K562 (cell line): Measurements from ENCODE around the gene AKAP13. TPM values are rescaled to one million over a fixed set of nuclear protein-coding genes. Genes with fewer than 3 reads are reported as not detected.

ENCODE experiments used
- ATAC-seq: fragments of 200-7000 bp; cut with Tn5 transposase; 3 replicates; pipeline ENCODE4 v1.9.1; 2020; ENCODE audit warnings: moderate library complexity
- BruUV-seq: library from RNA; stranded (reverse); fragments of 400-500 nt; replicated peaks from 2 replicates; lab custom pipeline; 2021; lab: Mats Ljungman, UMichigan
- CTCF ChIA-PET: fragments of 300-600 bp; formaldehyde crosslinking; extraction: SDS; loops from one replicate; lab custom pipeline; 2021; ENCODE audit warnings: low intra/inter-chr PET ratio; lab: Yijun Ruan, JAX
- POLR2A ChIA-PET: fragments of 300-600, 350-650 bp; sonication (Branson Sonifier 250); formaldehyde crosslinking; extraction: SDS; loops from one replicate; lab custom pipeline; 2021; ENCODE audit warnings: antibody characterized with exemption, inconsistent platforms; lab: Yijun Ruan, JAX
- DNase-seq, 4 experiments: peaks; one replicate each; pipeline versions ENCODE4 v3.0.0 to v3.0.0-alpha.2; 2011 to 2018; ENCODE audit warnings: low spot score in 3 of 4, mixed read lengths in 3 of 4; ENCODE audit errors: extremely low read depth in 1 of 4
- FAIRE-seq: peaks from 2 replicates; lab custom pipeline; 2011; peaks lifted over from hg19 to GRCh38; lab: Jason Lieb, UNC
- H2AFZ ChIP-seq: 2 replicates; pipeline ENCODE4 v1.6.0; 2011; ENCODE audit warnings: low read depth, low read length, control low read depth, inconsistent platforms
- H3K27ac ChIP-seq: fragments of 200-600 bp; 3 replicates; pipeline ENCODE4 v1.8.0; 2011; ENCODE audit warnings: low read depth, mild to moderate bottlenecking, control low read depth, inconsistent platforms, low read length, moderate library complexity, mixed read lengths; ENCODE audit errors: extremely low read depth
- H3K27me3 ChIP-seq, 2 experiments: fragments of 300-600 bp in 1 of 2; 2 replicates in 1 of 2; 3 replicates in 1 of 2; pipeline versions ENCODE4 v1.6.0 to v1.8.0; 2011; ENCODE audit warnings: inconsistent platforms in 2 of 2, low read length in 2 of 2, mild to moderate bottlenecking in 1 of 2, mixed read lengths in 1 of 2, moderate library complexity in 1 of 2; ENCODE audit not compliant: control insufficient read depth in 2 of 2, insufficient read depth in 2 of 2
- H3K36me3 ChIP-seq: fragments of 300-600 bp; 3 replicates; pipeline ENCODE4 v1.8.0; 2011; ENCODE audit warnings: mild to moderate bottlenecking, low read length, inconsistent platforms; ENCODE audit not compliant: control insufficient read depth, insufficient read depth
- H3K4me1 ChIP-seq, 2 experiments: fragments of 200-600 bp in 1 of 2; replicated peaks in 1 of 2; 2 replicates in 1 of 2; 3 replicates in 1 of 2; pipeline versions ENCODE4 v1.5.1 to v1.8.0; 2011; ENCODE audit warnings: inconsistent platforms in 2 of 2, low read length in 2 of 2, mild to moderate bottlenecking in 1 of 2, mixed read lengths in 1 of 2, moderate library complexity in 1 of 2; ENCODE audit not compliant: control insufficient read depth in 2 of 2, insufficient read depth in 2 of 2
- H3K4me2 ChIP-seq: 2 replicates; pipeline ENCODE4 v1.6.1; 2011; ENCODE audit warnings: low read length, control low read depth, inconsistent platforms, mixed read lengths; ENCODE audit not compliant: insufficient read depth
- H3K4me3 ChIP-seq: fragments of 200-600 bp; sonication (generic), shearing (Covaris generic); 2 replicates; pipeline ENCODE4 v1.5.1; 2016; ENCODE audit warnings: control low read depth, inconsistent platforms
- H3K79me2 ChIP-seq: fragments of 200-600 bp; 3 replicates; pipeline ENCODE4 v1.8.0; 2011; ENCODE audit warnings: low read length, inconsistent platforms; ENCODE audit not compliant: control insufficient read depth, insufficient read depth
- H3K9ac ChIP-seq, 2 experiments: 2 replicates each; pipeline versions ENCODE4 v1.6.0 to v1.6.1; 2011; ENCODE audit warnings: low read depth in 2 of 2, low read length in 2 of 2, control low read depth in 1 of 2, inconsistent platforms in 1 of 2, mild to moderate bottlenecking in 1 of 2, mixed read lengths in 1 of 2; ENCODE audit not compliant: insufficient read depth in 1 of 2
- H3K9me1 ChIP-seq: one replicate; pipeline ENCODE4 v1.6.0; 2011; ENCODE audit warnings: inconsistent platforms, mild to moderate bottlenecking, low read length, moderate library complexity; ENCODE audit not compliant: control insufficient read depth, insufficient read depth
- H3K9me3 ChIP-seq: replicated peaks from 2 replicates; pipeline ENCODE4 v1.5.1; 2011; ENCODE audit warnings: low read depth, low read length, inconsistent platforms; ENCODE audit not compliant: control insufficient read depth, insufficient read depth
- H4K20me1 ChIP-seq: replicated peaks from 2 replicates; pipeline ENCODE4 v1.6.1; 2011; ENCODE audit warnings: low read length, inconsistent platforms, mixed read lengths; ENCODE audit not compliant: control insufficient read depth, insufficient read depth
- CEBPB ChIP-seq: fragments of 450-650 bp; IDR thresholded peaks from 2 replicates; pipeline ENCODE4 v1.6.1; 2016; ENCODE audit warnings: missing genetic modification characterization, missing compliant biosample characterization
- CEBPG ChIP-seq, 3 experiments: fragments of 200-800 bp in 1 of 3; sonication (Bioruptor generic) in 1 of 3; sonication (generic) in 1 of 3; formaldehyde crosslinking in 1 of 3; IDR thresholded peaks in 2 of 3; conservative IDR thresholded peaks in 1 of 3; 2 replicates each; pipeline versions ENCODE4 v1.6.1 to v1.8.0; 2016 to 2022; ENCODE audit warnings: missing compliant biosample characterization in 2 of 3, missing genetic modification characterization in 2 of 3, mild to moderate bottlenecking in 1 of 3, missing genetic modification reagents in 1 of 3
- ESRRA ChIP-seq: fragments of 450-650 bp; IDR thresholded peaks from 2 replicates; pipeline ENCODE4 v1.6.1; 2014; ENCODE audit warnings: low read depth, mild to moderate bottlenecking, moderate library complexity, borderline replicate concordance
- ETV1 ChIP-seq: fragments of 450-650 bp; conservative IDR thresholded peaks from 2 replicates; pipeline ENCODE4 v1.6.1; 2016; ENCODE audit warnings: missing genetic modification characterization, control low read depth, low read depth, missing compliant biosample characterization
- EWSR1 ChIP-seq: fragments of 450-650 bp; IDR thresholded peaks from 2 replicates; pipeline ENCODE4 v1.6.1; 2018; ENCODE audit warnings: borderline replicate concordance, mild to moderate bottlenecking, low read depth, moderate library complexity; ENCODE audit not compliant: partially characterized antibody
- EZH2 ChIP-seq: IDR thresholded peaks from 2 replicates; pipeline ENCODE4 v1.6.1; 2012; ENCODE audit warnings: low read depth, mild to moderate bottlenecking, inconsistent platforms, low read length, borderline replicate concordance
- GABPA ChIP-seq: fragments of 200-800 bp; sonication (Bioruptor generic); conservative IDR thresholded peaks from 2 replicates; pipeline ENCODE4 v1.6.1; 2016; ENCODE audit warnings: low read depth, missing genetic modification characterization, missing compliant biosample characterization
- KLF13 ChIP-seq: fragments of 450-650 bp; IDR thresholded peaks from 2 replicates; pipeline ENCODE4 v1.6.1; 2016; ENCODE audit warnings: missing genetic modification characterization, low read depth, mild to moderate bottlenecking, missing compliant biosample characterization, moderate library complexity, borderline replicate concordance
- MAFK ChIP-seq: IDR thresholded peaks from 2 replicates; pipeline ENCODE4 v1.6.1; 2011; ENCODE audit warnings: low read length, improper control_type of control experiment
- NKRF ChIP-seq: fragments of 450-650 bp; IDR thresholded peaks from 2 replicates; pipeline ENCODE4 v1.6.1; 2016; ENCODE audit warnings: borderline replicate concordance
- POLR3G ChIP-seq: IDR thresholded peaks from 2 replicates; pipeline ENCODE4 v1.6.1; 2011; ENCODE audit not compliant: insufficient read length, insufficient replicate concordance; ENCODE audit errors: extremely low read depth
- PTTG1 ChIP-seq: fragments of 450-650 bp; IDR thresholded peaks from 2 replicates; pipeline ENCODE4 v1.6.1; 2016; ENCODE audit warnings: low read depth, mild to moderate bottlenecking, missing genetic modification characterization, missing compliant biosample characterization
- PURB ChIP-seq: sonication (generic); formaldehyde crosslinking; IDR thresholded peaks from 2 replicates; pipeline ENCODE4 v1.9.0; 2021; ENCODE audit warnings: low read depth, mild to moderate bottlenecking, missing genetic modification reagents
- RBM25 ChIP-seq: fragments of 200-400 bp; formaldehyde crosslinking; IDR thresholded peaks from 2 replicates; pipeline ENCODE4 v1.6.1; 2018; ENCODE audit warnings: low read length, low read depth, moderate library complexity; ENCODE audit not compliant: severe bottlenecking
- SMARCC2 ChIP-seq: fragments of 450-650 bp; IDR thresholded peaks from 2 replicates; pipeline ENCODE4 v1.6.1; 2017; ENCODE audit warnings: antibody characterized with exemption, moderate library complexity, mild to moderate bottlenecking, low read depth
- TRIM24 ChIP-seq, 2 experiments: fragments of 450-650 bp; IDR thresholded peaks; 2 replicates each; pipeline ENCODE4 v1.6.1; 2016
- U2AF2 ChIP-seq: fragments of 200-400 bp; formaldehyde crosslinking; optimal IDR thresholded peaks from 2 replicates; pipeline ENCODE3; 2017; ENCODE audit warnings: low read depth, mild to moderate bottlenecking, low read length
- ZNF384 ChIP-seq: IDR thresholded peaks from 2 replicates; pipeline ENCODE4 v1.6.1; 2012; ENCODE audit warnings: low read depth, low read length, improper control_type of control experiment
- WGBS: fragments of 100-300 bp; shearing (Covaris generic); methylation state at CpG from one replicate; pipeline ENCODE4 v1.1.6; 2016; ENCODE audit warnings: low coverage, mixed read lengths; ENCODE audit not compliant: insufficient coverage; ENCODE audit errors: missing lambda C conversion rate; 5-methylcytosine and 5-hydroxymethylcytosine counted together
- in situ Hi-C: fragments of 300-500 bp; cut with MboI; formaldehyde crosslinking; loops from 4 replicates; pipeline ENCODE4 v1.15.0; 2018; ENCODE audit warnings: inconsistent platforms, mixed read lengths
- intact Hi-C: fragments of 100-400 bp; cut with micrococcal nuclease; formaldehyde crosslinking; loops from 2 replicates; pipeline ENCODE4 v1.14.2; 2022
- polyA plus RNA-seq, 8 experiments: library from polyadenylated mRNA; depleted of rRNA in 4 of 8; stranded (reverse) in 5 of 8; unstranded in 3 of 8; fragments of >200 nt; fragmentation: Nextera tagmentation in 2 of 8; fragmentation: Illumina TruSeq in 1 of 8; extraction: Ambion mirVana in 2 of 8; extraction: Trizol in 1 of 8; gene quantifications; 2 replicates each; pipeline versions ENCODE4 v1.2.1 to v1.2.3, GENCODE V29; 2011 to 2014; ENCODE audit warnings: inconsistent platforms in 1 of 8, missing spikeins in 1 of 8
- total RNA-seq, 7 experiments: library from RNA; depleted of rRNA in 6 of 7; stranded (reverse); fragments of >200 nt in 6 of 7; fragmentation: Illumina TruSeq in 2 of 7; extraction: Trizol in 2 of 7; gene quantifications; 2 replicates each; pipeline versions ENCODE4 v1.2.1 to v1.2.3, GENCODE V29; 2011 to 2021; ENCODE audit warnings: low replicate concordance in 1 of 7
- TF ChIP-seq, protein P1 (sequence below): fragments of 250-450 bp; sonication (Bioruptor Pico); IDR thresholded peaks from 2 replicates; pipeline ENCODE4 v1.9.0; 2021; ENCODE audit warnings: mild to moderate bottlenecking
- TF ChIP-seq, protein P2 (sequence below), 2 experiments: fragments of 450-650 bp in 1 of 2; sonication (generic) in 1 of 2; formaldehyde crosslinking in 1 of 2; IDR thresholded peaks in 1 of 2; conservative IDR thresholded peaks in 1 of 2; 2 replicates each; pipeline versions ENCODE4 v1.6.1 to v1.8.1; 2016 to 2023; ENCODE audit warnings: mild to moderate bottlenecking in 2 of 2, moderate library complexity in 2 of 2, inconsistent platforms in 1 of 2, missing genetic modification reagents in 1 of 2

AKAP13 gene
- total and polyA plus RNA-seq, 9 of the 15 experiments (the other 6 are each of a cell fraction or from before 2014, with no cell fraction given), result 0.03 to 1.7 (median 0.42) TPM

DNA sequence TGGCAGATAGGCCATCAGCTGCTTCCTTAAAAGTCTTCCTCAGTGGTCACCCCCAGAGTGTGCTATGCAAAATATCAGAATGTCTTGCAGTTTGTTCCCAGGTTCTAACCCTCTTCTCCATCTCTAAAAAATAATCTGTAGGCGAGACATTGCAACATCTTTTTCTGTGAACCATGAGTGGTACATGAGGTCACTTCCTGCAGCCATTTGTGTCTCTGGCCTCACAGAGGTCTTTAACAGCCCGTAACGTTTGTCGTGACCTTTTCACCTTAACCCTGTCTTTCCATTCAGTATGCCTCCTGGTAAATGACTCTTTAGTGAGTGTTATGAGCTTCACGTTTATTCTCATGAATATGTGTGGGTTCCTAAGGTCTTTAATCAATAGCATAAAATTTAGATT lies 269.0 kb downstream of the AKAP13 start:
- WGBS, result 0% methylated on average over 5 of the region's 5 CpGs
- TF ChIP-seq U2AF2 (no peak), CEBPB (tag) (peak; percentile 57), MAFK (no peak), NKRF (no peak), TRIM24 (IDR thresholded peaks at IDR 0.05) (no peak), GABPA (peak; percentile 80), ESRRA (no peak), RBM25 (no peak), EWSR1 (no peak), PTTG1 (tag) (no peak), SMARCC2 (no peak), KLF13 (tag) (no peak), PURB (CRISPR knock-in tag) (no peak), POLR3G (no peak), CEBPG (CRISPR knock-in tag; IDR thresholded peaks at IDR 0.05) (no peak), CEBPG (tag; conservative IDR thresholded peaks at IDR 0.05 in 1 of 2, IDR thresholded peaks at IDR 0.05 in 1 of 2) (peak; percentile 21 to 67; a peak in 3 of 4 replicates), ETV1 (tag) (0 out of 2 replicates have a peak, but pooled peaks have one; percentile 14), ZNF384 (no peak), EZH2 (no peak)
- TF ChIP-seq, protein P1, sequence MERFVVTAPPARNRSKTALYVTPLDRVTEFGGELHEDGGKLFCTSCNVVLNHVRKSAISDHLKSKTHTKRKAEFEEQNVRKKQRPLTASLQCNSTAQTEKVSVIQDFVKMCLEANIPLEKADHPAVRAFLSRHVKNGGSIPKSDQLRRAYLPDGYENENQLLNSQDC (CRISPR knock-in tag), result no peak
- TF ChIP-seq, protein P2, sequence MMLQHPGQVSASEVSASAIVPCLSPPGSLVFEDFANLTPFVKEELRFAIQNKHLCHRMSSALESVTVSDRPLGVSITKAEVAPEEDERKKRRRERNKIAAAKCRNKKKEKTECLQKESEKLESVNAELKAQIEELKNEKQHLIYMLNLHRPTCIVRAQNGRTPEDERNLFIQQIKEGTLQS (IDR thresholded peaks at IDR 0.05), result peak; percentile 24; the same call in 1 of the 2 replicates
- TF ChIP-seq, protein P2 (CRISPR knock-in tag; conservative IDR thresholded peaks at IDR 0.05), result no peak

More for the DNA sequence above, 269.0 kb downstream of the AKAP13 start:
- FAIRE-seq (no peak), ATAC-seq (no peak), DNase-seq (peak in 1 of 4 experiments; percentile 2)
- Histone ChIP-seq H3K4me1 (no peaks in the 10 kb centered on the region), H2AFZ (no peak overlapping the region), H3K27ac (no peak overlapping the region), H3K4me3 (no peak overlapping the region), H3K9me1 (no peaks in the 10 kb centered on the region), H3K27me3 (no peaks in the 10 kb centered on the region), H4K20me1 (no peaks in the 10 kb centered on the region), H3K9me3 (no peaks in the 10 kb centered on the region), H3K4me2 (no peak overlapping the region), H3K36me3 (no peaks in the 10 kb centered on the region), H3K9ac (no peak overlapping the region), H3K79me2 (no peaks in the 10 kb centered on the region)
- intact Hi-C loops, result no loop called here
- no TSS peak for BruUV-seq
- ChIA-PET CTCF (no interaction called here), POLR2A (no interaction called here)
- in situ Hi-C loops, result no loop called here
